Omental fat pad (tissue), 4 donors: ENCODE results near the gene TUT1. TPM values are rescaled to one million over a fixed set of nuclear protein-coding genes. Genes with fewer than 3 reads are reported as not detected.
"Not testable (repeated sequence)": the region's sequence is repeated elsewhere in the genome, so short reads cannot be mapped to it uniquely, and the experiment has no call there.

Experiments
- ATAC-seq: fragments of 150-250 bp; one replicate; pipeline ENCODE4 v1.9.1; 2016; ENCODE audit warnings: mild to moderate bottlenecking, moderate library complexity; ENCODE audit not compliant: low FRiP score
- DNase-seq: peaks from one replicate; pipeline ENCODE4 v3.0.0-alpha.2; 2019; ENCODE audit warnings: low spot score
- CTCF ChIP-seq, 3 donors: fragments of 450-650 bp; IDR thresholded peaks; one replicate each; pipeline ENCODE4 v1.5.1; 2016 to 2017; ENCODE audit warnings: antibody characterized with exemption in 3 of 3, mild to moderate bottlenecking in 3 of 3, moderate library complexity in 2 of 3
- total RNA-seq, 4 donors: library from RNA; depleted of rRNA; stranded (reverse); fragments of >200 nt; gene quantifications; one replicate each; pipeline ENCODE4 v1.1.0, GENCODE V29; 2016

TUT1 gene
- total RNA-seq, 4 donors from 2014 or later = 7.9 to 11.0 (median 10.5) TPM

- TF ChIP-seq CTCF (IDR thresholded peaks at IDR 0.05) = no peak
- DNase-seq = no peak
- peak; percentile 5 for ATAC-seq
These were observed 958 bp upstream of the TUT1 start for GRCh38 chr11:62592146-62592815.

GRCh38 chr11:62588966-62589637, 2.2 kb downstream of the TUT1 start:
- DNase-seq = no peak
- no peak for ATAC-seq
- no peak for TF ChIP-seq CTCF (IDR thresholded peaks at IDR 0.05)

GRCh38 chr11:62585356-62585755, 6.0 kb downstream of the TUT1 start:
- DNase-seq, ATAC-seq: not testable (repeated sequence)

GRCh38 chr11:62581735-62582134, 9.6 kb downstream of the TUT1 start:
- DNase-seq, ATAC-seq: not testable (repeated sequence)

- no peak for TF ChIP-seq CTCF (IDR thresholded peaks at IDR 0.05)
- DNase-seq (no peak), ATAC-seq (no peak)
These were observed 10.2 kb downstream of the TUT1 start for GRCh38 chr11:62580959-62581715.

GRCh38 chr11:62579252-62579651, 12.1 kb downstream of the TUT1 start:
- no peak for DNase-seq
- no peak for TF ChIP-seq CTCF (IDR thresholded peaks at IDR 0.05)
- ATAC-seq = no peak

- ATAC-seq (no peak), DNase-seq (no peak)
- TF ChIP-seq CTCF (IDR thresholded peaks at IDR 0.05) = no peak
These were observed 12.8 kb downstream of the TUT1 start for GRCh38 chr11:62578541-62578940.
